Activated CD4-positive, alpha-beta T cell treated with anti-CD3 and anti-CD28 coated beads, Interleukin-2, amount 10 ng/mL, durations not matched to agents 7 days and 5 days (primary cell): ENCODE data around the gene ADK. TPM values are rescaled to one million over a fixed set of nuclear protein-coding genes. Genes with fewer than 3 reads are reported as not detected.

Experiments used
- CTCF ChIA-PET: fragments of 350-600 bp; sonication (Branson Sonifier 250); formaldehyde crosslinking; loops from one replicate; lab custom pipeline; 2021; ENCODE audit warnings: antibody characterized with exemption; lab: Charles Lee
- POLR2A ChIA-PET: fragments of 350-600 bp; sonication (Branson Sonifier 250); formaldehyde crosslinking; loops from one replicate; lab custom pipeline; 2021; ENCODE audit warnings: antibody characterized with exemption; lab: Charles Lee
- DNase-seq: peaks from one replicate; pipeline ENCODE4 v3.0.0-alpha.2; 2020
- H3K27ac Mint-ChIP-seq: one replicate; pipeline ENCODE4 v1.8.0; 2021; ENCODE audit warnings: mild to moderate bottlenecking, moderate library complexity, mixed read lengths
- H3K27me3 Mint-ChIP-seq: one replicate; pipeline ENCODE4 v1.8.0; 2021; ENCODE audit warnings: mixed read lengths
- H3K36me3 Mint-ChIP-seq: one replicate; pipeline ENCODE4 v1.8.0; 2021; ENCODE audit warnings: low read depth, mixed read lengths
- H3K4me1 Mint-ChIP-seq: one replicate; pipeline ENCODE4 v1.8.0; 2021; ENCODE audit warnings: mixed read lengths
- H3K4me3 Mint-ChIP-seq: one replicate; pipeline ENCODE4 v1.8.0; 2021; ENCODE audit warnings: mild to moderate bottlenecking, moderate library complexity, mixed read lengths
- H3K9me3 Mint-ChIP-seq: one replicate; pipeline ENCODE4 v1.8.0; 2021; ENCODE audit warnings: mixed read lengths
- total RNA-seq, 2 experiments: library from RNA; stranded (reverse); gene quantifications; one replicate each; pipeline ENCODE4 v1.2.3, GENCODE V29; 2021

The ADK gene
- total RNA-seq, 2 experiments from 2014 or later: 36.8 to 38.5 TPM

- H3K4me1 Mint-ChIP-seq: peaks cover 13% of the 10 kb centered on the region
- ChIA-PET POLR2A (no interaction called here), CTCF (interaction anchor here (1.3 to 1.8 kb wide), 3 partner anchors 19 to 127 kb away, joined by 3 to 4 read pairs (median 3); no protein-coding TSS in a partner anchor)
- no peak overlapping the region for H3K27ac Mint-ChIP-seq
- no peaks in the 10 kb centered on the region for H3K9me3 Mint-ChIP-seq
- no peaks in the 10 kb centered on the region for H3K36me3 Mint-ChIP-seq
- H3K27me3 Mint-ChIP-seq: no peaks in the 10 kb centered on the region
- H3K4me3 Mint-ChIP-seq: no peak overlapping the region
- no peak for DNase-seq
Measured at GRCh38 chr10:74750848-74751274, 599.8 kb downstream of the ADK start.

GRCh38 chr10:74752371-74753040, 601.5 kb downstream of the ADK start:
- DNase-seq: no peak
- Mint-ChIP-seq H3K4me1 (peaks cover 13% of the 10 kb centered on the region), H3K4me3 (no peak overlapping the region), H3K9me3 (no peaks in the 10 kb centered on the region), H3K27me3 (no peaks in the 10 kb centered on the region), H3K36me3 (no peaks in the 10 kb centered on the region), H3K27ac (no peak overlapping the region)
- ChIA-PET CTCF (no interaction called here), POLR2A (no interaction called here)

GRCh38 chr10:74753442-74754211, 602.6 kb downstream of the ADK start:
- Mint-ChIP-seq H3K9me3 (no peaks in the 10 kb centered on the region), H3K27ac (peak overlapping the region; percentile 52), H3K4me1 (peaks cover 13% of the 10 kb centered on the region), H3K4me3 (no peak overlapping the region), H3K36me3 (no peaks in the 10 kb centered on the region), H3K27me3 (no peaks in the 10 kb centered on the region)
- ChIA-PET POLR2A (no interaction called here), CTCF (interaction anchor here (0.6 kb wide), 1 partner anchor 152 kb away, joined by 3 read pairs; no protein-coding TSS in a partner anchor)
- DNase-seq: no peak

GRCh38 chr10:74754381-74754821, 603.4 kb downstream of the ADK start:
- DNase-seq: no peak
- Mint-ChIP-seq H3K27ac (no peak overlapping the region), H3K27me3 (no peaks in the 10 kb centered on the region), H3K4me1 (peaks cover 13% of the 10 kb centered on the region), H3K36me3 (no peaks in the 10 kb centered on the region), H3K9me3 (no peaks in the 10 kb centered on the region), H3K4me3 (no peak overlapping the region)
- CTCF ChIA-PET: interaction anchor here (0.6 to 2.0 kb wide), 5 partner anchors 16 to 266 kb away, joined by 3 to 7 read pairs (median 4); no protein-coding TSS in a partner anchor
- POLR2A ChIA-PET: no interaction called here

GRCh38 chr10:74755273-74755672, 604.3 kb downstream of the ADK start:
- Mint-ChIP-seq H3K27me3 (no peaks in the 10 kb centered on the region), H3K36me3 (no peaks in the 10 kb centered on the region), H3K4me1 (peaks cover 13% of the 10 kb centered on the region), H3K9me3 (no peaks in the 10 kb centered on the region), H3K27ac (no peak overlapping the region), H3K4me3 (no peak overlapping the region)
- no peak for DNase-seq
- CTCF ChIA-PET: interaction anchor here (1.2 to 2.0 kb wide), 3 partner anchors 16 to 88 kb away, joined by 3 to 7 read pairs (median 4); no protein-coding TSS in a partner anchor
- POLR2A ChIA-PET: no interaction called here

Other genes with a start within 250 kb of the ADK start
- gene PLAU, start 240.1 kb upstream of the ADK start, total RNA-seq: under 1 TPM; 0.89 to 0.96 TPM
- 10 to 100 TPM; 75.5 to 86.4 TPM for gene VCL, start 153.1 kb upstream of the ADK start, total RNA-seq
- 10 to 100 TPM; 42.0 to 50.5 TPM for gene AP3M1, start 393 bp upstream of the ADK start, total RNA-seq